Stimulated activated CD4-positive, alpha-beta T cell treated with anti-CD3 and anti-CD28 coated beads, Interleukin-1b, Interleukin-23, amount 100 ng/mL, for 1 hour (primary cell): Measurements from ENCODE around the gene GALR3.
A peak's percentile ranks its signal among the peaks of the same experiment; 100 is the strongest.

Experiments used
- DNase-seq, 2 donors: peaks; one replicate each; pipeline ENCODE4 v3.0.0-alpha.2; 2020; ENCODE audit warnings: low read depth in 2 of 2

GALR3 gene

GRCh38 chr22:37822079-37822833 is 926 bp upstream of the GALR3 start:
- no peak for DNase-seq

DNA sequence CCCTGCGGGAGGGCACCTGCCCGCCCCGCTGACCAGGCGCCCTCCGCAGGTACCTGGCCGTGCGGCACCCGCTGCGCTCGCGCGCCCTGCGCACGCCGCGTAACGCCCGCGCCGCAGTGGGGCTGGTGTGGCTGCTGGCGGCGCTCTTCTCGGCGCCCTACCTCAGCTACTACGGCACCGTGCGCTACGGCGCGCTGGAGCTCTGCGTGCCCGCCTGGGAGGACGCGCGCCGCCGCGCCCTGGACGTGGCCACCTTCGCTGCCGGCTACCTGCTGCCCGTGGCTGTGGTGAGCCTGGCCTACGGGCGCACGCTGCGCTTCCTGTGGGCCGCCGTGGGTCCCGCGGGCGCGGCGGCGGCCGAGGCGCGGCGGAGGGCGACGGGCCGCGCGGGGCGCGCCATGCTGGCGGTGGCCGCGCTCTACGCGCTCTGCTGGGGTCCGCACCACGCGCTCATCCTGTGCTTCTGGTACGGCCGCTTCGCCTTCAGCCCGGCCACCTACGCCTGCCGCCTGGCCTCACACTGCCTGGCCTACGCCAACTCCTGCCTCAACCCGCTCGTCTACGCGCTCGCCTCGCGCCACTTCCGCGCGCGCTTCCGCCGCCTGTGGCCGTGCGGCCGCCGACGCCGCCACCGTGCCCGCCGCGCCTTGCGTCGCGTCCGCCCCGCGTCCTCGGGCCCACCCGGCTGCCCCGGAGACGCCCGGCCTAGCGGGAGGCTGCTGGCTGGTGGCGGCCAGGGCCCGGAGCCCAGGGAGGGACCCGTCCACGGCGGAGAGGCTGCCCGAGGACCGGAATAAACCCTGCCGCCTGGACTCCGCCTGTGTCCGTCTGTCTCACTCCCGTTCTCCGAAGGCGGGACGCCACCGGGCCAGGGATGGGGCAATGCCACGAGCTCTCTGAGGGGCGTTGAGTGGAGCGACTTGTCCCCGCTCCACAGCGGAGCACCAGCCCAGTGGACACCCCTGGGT is 1.8 kb downstream of the GALR3 start:
- DNase-seq, result no peak

DNA sequence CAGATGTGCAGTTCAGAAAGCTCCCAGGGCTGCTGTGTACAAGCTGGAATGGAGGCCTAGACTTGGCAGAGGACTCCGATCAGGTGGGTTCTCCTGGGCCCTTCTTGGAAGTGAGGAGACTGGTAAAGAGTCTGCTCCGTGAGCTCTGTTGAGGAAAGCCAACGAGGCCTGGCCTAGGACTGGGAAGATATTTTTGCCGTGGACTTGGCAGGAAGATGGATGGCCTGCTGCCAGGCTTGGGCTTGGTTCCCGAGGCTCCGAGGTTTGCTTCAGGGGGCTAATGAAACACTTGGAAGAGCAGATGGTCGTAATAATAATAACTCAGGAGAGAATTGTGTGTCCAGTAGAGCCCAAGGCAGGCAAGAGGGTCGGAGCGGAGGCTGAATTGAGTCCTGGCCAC is 3.9 kb downstream of the GALR3 start:
- DNase-seq, result no peak

DNA sequence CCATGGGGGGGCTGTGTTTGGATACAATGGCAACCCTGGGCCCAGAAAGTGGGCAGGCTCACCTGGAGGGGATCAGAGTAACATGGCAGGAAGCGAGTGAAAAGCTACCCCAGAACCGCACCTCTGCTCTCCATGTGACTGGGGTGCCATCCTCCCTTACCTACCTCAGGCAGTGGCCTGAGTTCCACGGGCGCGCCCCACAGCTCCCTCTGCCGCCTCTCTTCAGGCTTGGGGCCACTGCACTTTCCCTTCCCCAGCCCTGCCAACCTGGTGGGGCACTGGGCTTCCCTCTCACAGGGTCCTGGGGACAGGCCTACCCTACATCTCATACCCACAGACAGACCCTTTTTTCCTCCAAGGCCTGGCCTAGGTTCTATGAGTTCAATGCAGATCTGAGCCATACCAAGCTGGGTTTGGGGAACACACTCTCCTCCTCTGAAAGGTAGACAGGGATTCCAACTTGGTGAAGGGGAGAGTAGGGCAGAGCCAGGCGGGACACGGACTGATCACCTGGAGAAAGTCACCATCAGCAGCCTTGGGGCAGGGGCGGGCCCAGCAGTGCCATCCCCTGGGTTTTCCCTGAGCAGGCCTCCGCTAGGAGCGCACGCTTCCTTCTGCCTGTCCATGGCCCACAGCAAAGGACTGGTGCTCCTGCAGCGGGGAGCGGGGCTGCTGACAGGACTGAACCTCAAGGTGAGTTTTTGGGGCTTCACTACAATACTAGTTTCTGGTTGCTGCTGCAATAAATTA is 7.1 kb downstream of the GALR3 start:
- no peak for DNase-seq

- DNase-seq, result no peak
These were observed 8.3 kb downstream of the GALR3 start for GRCh38 chr22:37831472-37831871.

- DNase-seq, result no peak
These were observed 9.1 kb downstream of the GALR3 start for GRCh38 chr22:37832022-37832857.

GRCh38 chr22:37842015-37842793 is 19.0 kb downstream of the GALR3 start:
- DNase-seq, result no peak

- peak; percentile 6 to 17 for DNase-seq
These were observed 20.5 kb downstream of the GALR3 start for GRCh38 chr22:37843741-37844089.

GRCh38 chr22:37844904-37845329 is 21.7 kb downstream of the GALR3 start:
- no peak for DNase-seq

- no peak for DNase-seq
These were observed 23.3 kb downstream of the GALR3 start for GRCh38 chr22:37846433-37846832.

DNA sequence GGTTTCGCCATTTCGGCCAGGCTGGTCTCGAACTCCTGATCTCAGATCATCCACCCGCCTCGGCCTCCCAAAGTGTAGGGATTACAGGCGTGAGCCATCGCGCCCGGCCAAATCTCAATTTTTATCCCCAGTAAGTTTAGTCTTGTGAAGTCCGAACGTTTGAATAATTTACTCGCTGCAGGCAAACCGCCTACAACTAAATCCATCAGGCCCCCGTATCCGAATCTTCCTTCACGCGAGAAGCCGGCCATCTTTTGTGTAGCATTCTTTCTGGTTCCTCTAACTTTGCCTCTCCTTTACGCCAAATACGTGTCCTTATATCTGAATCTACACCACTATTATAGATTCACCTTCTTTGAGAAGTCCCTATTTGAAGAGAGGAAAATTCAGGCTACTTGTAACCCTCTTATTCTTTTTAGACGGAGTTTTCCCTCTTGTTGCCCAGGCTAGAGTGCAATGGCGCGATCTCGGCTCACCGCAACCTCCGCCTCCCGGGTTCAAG is 25.5 kb downstream of the GALR3 start:
- no peak for DNase-seq

DNA sequence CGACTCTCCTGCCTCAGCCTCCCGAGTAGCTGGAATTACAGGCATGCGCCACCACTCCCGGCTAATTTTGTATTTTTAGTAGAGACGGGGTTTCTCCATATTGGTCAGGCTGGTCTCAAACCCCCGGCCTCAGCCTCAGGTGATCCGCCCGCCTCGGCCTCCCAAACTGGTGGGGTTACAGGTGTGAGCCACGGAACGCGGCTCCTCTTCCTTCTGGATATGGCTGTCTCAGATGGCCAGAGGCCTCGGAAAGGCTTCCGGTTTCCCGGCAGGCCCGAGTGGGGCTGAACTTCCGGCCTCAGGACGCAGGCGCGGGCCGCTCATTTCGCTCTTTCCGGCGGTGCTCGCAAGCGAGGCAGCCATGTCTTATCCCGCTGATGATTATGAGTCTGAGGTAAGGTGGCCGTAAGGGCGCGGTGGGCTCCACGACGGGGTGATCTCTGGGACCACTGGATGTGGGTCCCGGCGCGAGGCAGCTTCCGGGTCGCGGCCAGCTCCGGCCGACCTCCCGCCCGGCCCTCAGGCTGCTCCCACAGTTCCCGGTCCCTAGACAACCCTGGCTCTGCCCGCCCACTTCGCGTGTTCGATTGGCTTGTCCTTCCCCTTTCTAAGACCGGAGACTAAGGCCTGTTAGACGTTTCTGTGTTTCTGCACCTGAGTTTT is 26.0 kb downstream of the GALR3 start, which contains the start of gene EIF3L:
Gene EIF3L (plus strand): TSS at position 331 of the 663 bp plus-strand sequence. CDS start 31 bp downstream, at position 362.
- DNase-seq, result peak; percentile 57 to 71

DNA sequence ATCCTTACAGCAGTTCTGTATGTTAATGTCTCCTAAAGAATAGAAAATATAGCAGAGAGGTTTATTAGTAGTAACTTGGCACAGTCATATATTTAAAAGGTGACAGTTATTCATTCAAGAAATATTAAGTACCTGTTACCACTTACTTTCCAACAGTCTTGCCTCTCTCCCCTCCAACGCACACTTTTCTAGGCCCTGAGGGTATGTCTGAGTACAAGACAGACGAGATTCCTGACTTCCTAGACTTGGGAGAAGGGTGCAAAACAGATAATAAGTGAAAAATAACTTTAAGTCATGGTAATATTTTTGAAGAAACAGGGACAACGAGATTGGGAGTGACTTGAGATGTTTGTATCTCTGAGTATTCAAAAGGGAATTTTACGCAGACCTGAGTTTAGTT is 27.6 kb downstream of the GALR3 start:
- DNase-seq, result no peak

DNA sequence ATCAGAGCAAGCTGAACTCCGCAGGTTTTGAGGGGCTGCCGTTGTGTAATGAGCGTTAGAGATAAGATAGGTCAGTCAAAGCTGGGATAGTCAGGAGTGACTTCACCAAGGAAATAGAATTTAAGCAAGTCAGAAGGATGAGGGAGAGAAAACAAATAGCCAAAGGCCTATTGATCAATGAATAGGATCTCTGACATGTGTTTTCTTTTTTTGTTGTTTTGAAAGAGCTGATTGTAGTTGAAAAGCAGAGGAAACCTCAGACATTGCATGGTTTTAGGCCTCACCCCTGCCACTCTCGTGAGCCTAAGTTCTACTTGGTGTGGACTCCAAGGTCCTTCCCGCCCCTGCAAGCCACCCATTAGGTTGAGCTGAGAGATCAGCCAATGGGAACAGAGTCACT is 29.2 kb downstream of the GALR3 start:
- no peak for DNase-seq

GRCh38 chr22:37854946-37855345 is 31.8 kb downstream of the GALR3 start:
- no peak for DNase-seq

DNA sequence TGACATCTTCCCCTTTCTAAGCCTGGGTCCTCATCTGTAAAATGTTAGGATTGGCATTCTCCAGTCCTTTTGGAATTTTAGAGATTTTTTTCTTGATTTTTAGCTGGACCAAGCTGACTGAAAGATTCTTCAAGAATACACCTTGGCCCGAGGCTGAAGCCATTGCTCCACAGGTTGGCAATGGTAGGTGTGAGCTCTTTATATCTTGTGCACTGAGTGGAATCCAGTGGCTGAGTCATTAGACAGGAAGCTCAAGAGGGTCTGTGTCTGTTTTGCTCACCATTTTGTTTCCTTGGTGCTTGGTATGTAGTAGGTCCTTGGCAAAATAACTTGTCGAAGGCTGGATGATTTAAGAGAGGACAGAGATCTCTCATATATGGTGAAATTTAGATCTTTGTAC is 32.3 kb downstream of the GALR3 start:
- DNase-seq, result no peak

GRCh38 chr22:37860796-37861421 is 37.7 kb downstream of the GALR3 start:
- no peak for DNase-seq

DNA sequence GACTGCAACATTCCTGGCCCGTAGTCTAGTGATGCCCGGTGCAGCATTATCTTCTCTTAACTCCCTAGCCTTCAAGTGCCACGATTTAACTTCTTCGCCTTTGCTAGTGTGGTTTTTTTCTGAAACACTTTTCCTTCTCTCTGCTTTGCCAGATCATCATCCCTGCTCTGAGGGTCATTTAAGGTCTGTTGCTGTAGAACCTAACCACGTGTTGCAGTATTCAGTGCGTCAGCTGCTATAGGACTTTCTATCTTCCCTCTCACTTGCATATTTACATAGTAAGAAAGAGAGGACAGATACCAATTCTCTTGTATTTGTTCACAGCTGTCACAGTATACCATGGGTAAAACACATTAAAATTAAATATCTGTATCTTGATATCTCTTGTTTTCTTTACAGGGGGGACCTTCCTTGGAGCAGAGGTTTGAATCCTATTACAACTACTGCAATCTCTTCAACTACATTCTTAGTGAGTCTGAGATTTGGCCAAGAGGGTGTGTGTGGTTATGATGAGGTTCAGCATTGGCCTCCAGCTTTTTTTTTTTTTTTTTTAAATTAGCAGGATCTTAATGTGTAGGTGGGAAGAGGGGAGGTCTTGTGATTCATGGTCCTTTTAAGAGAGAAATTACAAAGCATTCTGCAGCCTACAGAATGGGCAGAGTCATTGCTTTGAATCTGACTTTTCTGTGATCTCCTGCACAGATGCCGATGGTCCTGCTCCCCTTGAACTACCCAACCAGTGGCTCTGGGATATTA is 39.6 kb downstream of the GALR3 start:
- DNase-seq, result no peak
